Activated T-cell treated with anti-CD3 and anti-CD28 coated beads, Interleukin-2, amount 50 U/mL, for 72 hours (primary cell): Measurements from ENCODE around the gene KRT8. TPM values are rescaled to one million over a fixed set of nuclear protein-coding genes. Genes with fewer than 3 reads are reported as not detected.

Experiments
- ATAC-seq, 2 donors: fragments of 150-1000 bp; cut with Tn5 transposase; replicated peaks in 1 of 2; 2 replicates each; pipeline ENCODE4 v1.10.0; 2021; ENCODE audit warnings: moderate library complexity in 2 of 2, mild to moderate bottlenecking in 1 of 2
- DNase-seq, 2 donors: peaks; one replicate each; pipeline ENCODE4 v3.0.0; 2021 to 2022; ENCODE audit warnings: mixed read lengths in 1 of 2
- H3K27ac Mint-ChIP-seq: one replicate; pipeline ENCODE4 v1.8.0; 2022; ENCODE audit warnings: mild to moderate bottlenecking, moderate library complexity, mixed read lengths
- H3K27me3 Mint-ChIP-seq: one replicate; pipeline ENCODE4 v1.8.0; 2022; ENCODE audit warnings: low read depth, mixed read lengths
- H3K36me3 Mint-ChIP-seq, 2 donors: one replicate each; pipeline ENCODE4 v1.8.0; 2022; ENCODE audit warnings: mixed read lengths in 2 of 2, mild to moderate bottlenecking in 1 of 2; ENCODE audit not compliant: insufficient read depth in 2 of 2
- H3K4me1 Mint-ChIP-seq: one replicate; pipeline ENCODE4 v1.8.0; 2022; ENCODE audit warnings: low read depth, mixed read lengths
- H3K4me3 Mint-ChIP-seq, 2 donors: one replicate each; pipeline ENCODE4 v1.8.0; 2022; ENCODE audit warnings: mild to moderate bottlenecking in 2 of 2, mixed read lengths in 2 of 2, moderate library complexity in 2 of 2
- H3K9me3 Mint-ChIP-seq, 2 donors: one replicate each; pipeline ENCODE4 v1.8.0; 2022; ENCODE audit warnings: mixed read lengths in 2 of 2
- total RNA-seq, 2 donors: library from RNA; stranded (reverse); gene quantifications; one replicate each; pipeline ENCODE4 v1.2.3, GENCODE V29; 2022

The KRT8 gene
- total RNA-seq, 2 donors from 2014 or later = 0.65 TPM

GRCh38 chr12:52944683-52945388, 40.0 kb upstream of the KRT8 start:
- ATAC-seq = no peak
- H3K27ac Mint-ChIP-seq = no peak overlapping the region
- peaks cover 11% of the 10 kb centered on the region for H3K27me3 Mint-ChIP-seq
- no peaks in the 10 kb centered on the region for H3K36me3 Mint-ChIP-seq
- H3K4me3 Mint-ChIP-seq = no peak overlapping the region
- peaks cover 0 to under 1% of the 10 kb centered on the region in 2 donors for H3K9me3 Mint-ChIP-seq
- DNase-seq = no peak
- H3K4me1 Mint-ChIP-seq = peaks cover 11% of the 10 kb centered on the region

GRCh38 chr12:52942901-52943181, 38.0 kb upstream of the KRT8 start:
- no peak overlapping the region for H3K4me3 Mint-ChIP-seq
- peaks cover 0 to 1% of the 10 kb centered on the region in 2 donors for H3K36me3 Mint-ChIP-seq
- ATAC-seq (no peak), DNase-seq (no peak)
- no peaks in the 10 kb centered on the region for H3K4me1 Mint-ChIP-seq
- H3K9me3 Mint-ChIP-seq = peaks cover 0 to 1% of the 10 kb centered on the region in 2 donors
- H3K27ac Mint-ChIP-seq = no peak overlapping the region
- peaks cover 11% of the 10 kb centered on the region for H3K27me3 Mint-ChIP-seq

- H3K9me3 Mint-ChIP-seq = peaks cover 0 to 1% of the 10 kb centered on the region in 2 donors
- no peak for ATAC-seq
- peaks cover 11% of the 10 kb centered on the region for H3K27me3 Mint-ChIP-seq
- no peaks in the 10 kb centered on the region for H3K4me1 Mint-ChIP-seq
- no peak overlapping the region for H3K27ac Mint-ChIP-seq
- H3K36me3 Mint-ChIP-seq = peaks cover 0 to 1% of the 10 kb centered on the region in 2 donors
- DNase-seq = no peak
- H3K4me3 Mint-ChIP-seq = no peak overlapping the region
Measured at GRCh38 chr12:52942066-52942900, 37.4 kb upstream of the KRT8 start.

GRCh38 chr12:52929538-52929937, 24.7 kb upstream of the KRT8 start:
- ATAC-seq (no peak), DNase-seq (no peak)
- Mint-ChIP-seq H3K9me3 (no peaks in the 10 kb centered on the region), H3K27ac (no peak overlapping the region), H3K4me1 (no peaks in the 10 kb centered on the region), H3K36me3 (no peaks in the 10 kb centered on the region), H3K27me3 (peaks cover 6% of the 10 kb centered on the region), H3K4me3 (no peak overlapping the region)

GRCh38 chr12:52927964-52928363, 23.1 kb upstream of the KRT8 start:
- DNase-seq (no peak), ATAC-seq (no peak)
- Mint-ChIP-seq H3K36me3 (no peaks in the 10 kb centered on the region), H3K4me1 (no peaks in the 10 kb centered on the region), H3K9me3 (no peaks in the 10 kb centered on the region), H3K4me3 (no peak overlapping the region), H3K27me3 (peaks cover 6% of the 10 kb centered on the region), H3K27ac (no peak overlapping the region)

GRCh38 chr12:52926596-52927234, 21.8 kb upstream of the KRT8 start:
- no peaks in the 10 kb centered on the region for H3K9me3 Mint-ChIP-seq

GRCh38 chr12:52925717-52926595, 21.1 kb upstream of the KRT8 start:
- Mint-ChIP-seq H3K4me1 (no peaks in the 10 kb centered on the region), H3K4me3 (no peak overlapping the region), H3K36me3 (no peaks in the 10 kb centered on the region), H3K27ac (no peak overlapping the region), H3K9me3 (no peaks in the 10 kb centered on the region), H3K27me3 (peaks cover 6% of the 10 kb centered on the region)
- ATAC-seq (no peak), DNase-seq (no peak)

More at GRCh38 chr12:52926596-52927234, 21.8 kb upstream of the KRT8 start:
- H3K4me1 Mint-ChIP-seq = no peaks in the 10 kb centered on the region
- no peak for DNase-seq
- no peak overlapping the region for H3K4me3 Mint-ChIP-seq
- H3K27me3 Mint-ChIP-seq = peaks cover 6% of the 10 kb centered on the region
- H3K36me3 Mint-ChIP-seq = no peaks in the 10 kb centered on the region
- H3K27ac Mint-ChIP-seq = no peak overlapping the region
- no peak for ATAC-seq

- no peak overlapping the region for H3K27ac Mint-ChIP-seq
- no peaks in the 10 kb centered on the region for H3K36me3 Mint-ChIP-seq
- H3K27me3 Mint-ChIP-seq = peaks cover 6% of the 10 kb centered on the region
- H3K4me1 Mint-ChIP-seq = no peaks in the 10 kb centered on the region
- ATAC-seq (no peak), DNase-seq (no peak)
- no peaks in the 10 kb centered on the region for H3K9me3 Mint-ChIP-seq
- H3K4me3 Mint-ChIP-seq = no peak overlapping the region
Measured at GRCh38 chr12:52924764-52925716, 20.2 kb upstream of the KRT8 start.

GRCh38 chr12:52921488-52922165, 16.8 kb upstream of the KRT8 start:
- Mint-ChIP-seq H3K27ac (no peak overlapping the region), H3K4me3 (no peak overlapping the region), H3K4me1 (no peaks in the 10 kb centered on the region), H3K9me3 (no peaks in the 10 kb centered on the region), H3K27me3 (no peaks in the 10 kb centered on the region), H3K36me3 (no peaks in the 10 kb centered on the region)
- DNase-seq = no peak
- no peak for ATAC-seq

GRCh38 chr12:52920937-52921336, 16.1 kb upstream of the KRT8 start:
- H3K9me3 Mint-ChIP-seq = no peaks in the 10 kb centered on the region
- ATAC-seq (no peak), DNase-seq (no peak)
- H3K4me1 Mint-ChIP-seq = no peaks in the 10 kb centered on the region
- no peak overlapping the region for H3K27ac Mint-ChIP-seq
- no peaks in the 10 kb centered on the region for H3K36me3 Mint-ChIP-seq
- peaks cover 2% of the 10 kb centered on the region for H3K27me3 Mint-ChIP-seq
- no peak overlapping the region for H3K4me3 Mint-ChIP-seq

- H3K27ac Mint-ChIP-seq = no peak overlapping the region
Measured at GRCh38 chr12:52918784-52919183, 13.9 kb upstream of the KRT8 start.

More at GRCh38 chr12:52918784-52919183, 13.9 kb upstream of the KRT8 start:
- DNase-seq = no peak
- H3K4me3 Mint-ChIP-seq = no peak overlapping the region
- peaks cover 7% of the 10 kb centered on the region for H3K27me3 Mint-ChIP-seq
- ATAC-seq = no peak
- no peaks in the 10 kb centered on the region for H3K36me3 Mint-ChIP-seq
- H3K4me1 Mint-ChIP-seq = no peaks in the 10 kb centered on the region
- H3K9me3 Mint-ChIP-seq = no peaks in the 10 kb centered on the region
